HG03108 (cell line): Measurements from ENCODE around the gene JAZF1.
"Not testable (repeated sequence)": the region's sequence is repeated elsewhere in the genome, so short reads cannot be mapped to it uniquely, and the experiment has no call there.

Experiments
- ATAC-seq: cut with Tn5 transposase; IDR thresholded peaks from one replicate; pipeline ENCODE4 v1.9.1; 2021; ENCODE audit warnings: moderate library complexity; ENCODE audit not compliant: unreplicated experiment

JAZF1 gene

GRCh38 chr7:27856703-27857485 lies 323.7 kb downstream of the JAZF1 start:
- ATAC-seq, result not testable (repeated sequence)

- no peak for ATAC-seq
Measured at GRCh38 chr7:27850531-27850930, 330.1 kb downstream of the JAZF1 start.

- ATAC-seq, result no peak
Measured at GRCh38 chr7:27846388-27846787, 334.2 kb downstream of the JAZF1 start.

GRCh38 chr7:27843584-27844305 lies 336.9 kb downstream of the JAZF1 start:
- no peak for ATAC-seq

- no peak for ATAC-seq
Measured at GRCh38 chr7:27842851-27843250, 337.7 kb downstream of the JAZF1 start.

- no peak for ATAC-seq
Measured at GRCh38 chr7:27842094-27842692, 338.4 kb downstream of the JAZF1 start.

GRCh38 chr7:27840760-27841364 lies 339.7 kb downstream of the JAZF1 start:
- no peak for ATAC-seq

- ATAC-seq, result no peak
Measured at GRCh38 chr7:27840313-27840712, 340.3 kb downstream of the JAZF1 start.

GRCh38 chr7:27839099-27839498 lies 341.5 kb downstream of the JAZF1 start:
- no peak for ATAC-seq

GRCh38 chr7:27836536-27836935 lies 344.1 kb downstream of the JAZF1 start:
- ATAC-seq, result no peak

GRCh38 chr7:27835376-27835775 lies 345.2 kb downstream of the JAZF1 start:
- no peak for ATAC-seq

GRCh38 chr7:27834179-27834921 lies 346.2 kb downstream of the JAZF1 start:
- no peak for ATAC-seq

GRCh38 chr7:27826357-27826756 lies 354.2 kb downstream of the JAZF1 start:
- ATAC-seq, result no peak

- no peak for ATAC-seq
Measured at GRCh38 chr7:27825891-27826290, 354.7 kb downstream of the JAZF1 start.

GRCh38 chr7:27822245-27822644 lies 358.4 kb downstream of the JAZF1 start:
- no peak for ATAC-seq

- no peak for ATAC-seq
Measured at GRCh38 chr7:27812706-27813105, 367.9 kb downstream of the JAZF1 start.

- ATAC-seq, result no peak
Measured at GRCh38 chr7:27810186-27810585, 370.4 kb downstream of the JAZF1 start.

GRCh38 chr7:27808626-27809025 lies 372.0 kb downstream of the JAZF1 start:
- ATAC-seq, result no peak

- no peak for ATAC-seq
Measured at GRCh38 chr7:27804139-27804538, 376.5 kb downstream of the JAZF1 start.

GRCh38 chr7:27802999-27803398 lies 377.6 kb downstream of the JAZF1 start:
- no peak for ATAC-seq

- no peak for ATAC-seq
Measured at GRCh38 chr7:27799212-27799611, 381.4 kb downstream of the JAZF1 start.
